Keratinocyte (primary cell): ENCODE data around the gene SCN11A. TPM values are rescaled to one million over a fixed set of nuclear protein-coding genes. Genes with fewer than 3 reads are reported as not detected.

ENCODE experiments used
- DNase-seq: peaks from one replicate; pipeline ENCODE4 v3.0.0-alpha.2; 2011; ENCODE audit warnings: low read depth, missing footprints, low spot score
- FAIRE-seq: peaks from 2 replicates; lab custom pipeline; 2011; peaks lifted over from hg19 to GRCh38; lab: Jason Lieb, UNC
- H2AFZ ChIP-seq: 2 replicates; pipeline ENCODE4 v1.6.0; 2012; ENCODE audit warnings: low read length, control low read depth, inconsistent platforms; ENCODE audit not compliant: control insufficient read depth
- H3K27ac ChIP-seq: 2 replicates; pipeline ENCODE4 v1.5.1; 2011; ENCODE audit warnings: low read length; ENCODE audit not compliant: control insufficient read depth, insufficient read depth
- H3K27me3 ChIP-seq: 3 replicates; pipeline ENCODE4 v1.6.0; 2011; ENCODE audit warnings: low read length; ENCODE audit not compliant: control insufficient read depth, insufficient read depth; ENCODE audit errors: extremely low read depth
- H3K36me3 ChIP-seq, 2 experiments: 2 replicates in 1 of 2; 3 replicates in 1 of 2; pipeline ENCODE4 v1.5.1; 2011; ENCODE audit warnings: low read length in 2 of 2, mild to moderate bottlenecking in 1 of 2; ENCODE audit not compliant: control insufficient read depth in 2 of 2, insufficient read depth in 2 of 2; ENCODE audit errors: extremely low read depth in 1 of 2
- H3K4me1 ChIP-seq: 3 replicates; pipeline ENCODE4 v1.5.1; 2011; ENCODE audit warnings: low read length; ENCODE audit not compliant: control insufficient read depth, insufficient read depth; ENCODE audit errors: extremely low read depth
- H3K4me2 ChIP-seq: 3 replicates; pipeline ENCODE4 v1.6.0; 2011; ENCODE audit warnings: low read depth, low read length; ENCODE audit not compliant: control insufficient read depth, insufficient read depth; ENCODE audit errors: extremely low read depth
- H3K4me3 ChIP-seq, 3 experiments: fragments of 200-600 bp in 1 of 3; sonication (generic) in 1 of 3; 2 replicates in 2 of 3; 3 replicates in 1 of 3; pipeline ENCODE4 v1.5.1; 2011 to 2016; ENCODE audit warnings: low read length in 3 of 3, mild to moderate bottlenecking in 3 of 3, control low read depth in 2 of 3, inconsistent platforms in 1 of 3, low read depth in 1 of 3, mixed read lengths in 1 of 3, mixed run types in 1 of 3, moderate library complexity in 1 of 3; ENCODE audit not compliant: control insufficient read depth in 2 of 3, insufficient read depth in 2 of 3; ENCODE audit errors: extremely low read depth in 1 of 3
- H3K79me2 ChIP-seq: 2 replicates; pipeline ENCODE4 v1.6.0; 2012; ENCODE audit warnings: low read length; ENCODE audit not compliant: control insufficient read depth, insufficient read depth
- H3K9ac ChIP-seq: 3 replicates; pipeline ENCODE4 v1.6.0; 2011; ENCODE audit warnings: low read length; ENCODE audit not compliant: control insufficient read depth, insufficient read depth; ENCODE audit errors: extremely low read depth
- H3K9me1 ChIP-seq: 3 replicates; pipeline ENCODE4 v1.6.0; 2011; ENCODE audit warnings: low read length; ENCODE audit not compliant: control insufficient read depth, insufficient read depth; ENCODE audit errors: extremely low read depth
- H3K9me3 ChIP-seq: 2 replicates; pipeline ENCODE4 v1.5.1; 2012; ENCODE audit warnings: low read depth, low read length; ENCODE audit not compliant: control insufficient read depth
- H4K20me1 ChIP-seq: 3 replicates; pipeline ENCODE4 v1.6.0; 2011; ENCODE audit warnings: low read length; ENCODE audit not compliant: control insufficient read depth, insufficient read depth; ENCODE audit errors: extremely low read depth
- EZH2 ChIP-seq: IDR thresholded peaks from one replicate; pipeline ENCODE4 v1.6.1; 2012; ENCODE audit warnings: inconsistent platforms, mild to moderate bottlenecking, low read length, moderate library complexity
- dilution Hi-C: fragments of 300-500 bp; cut with MboI; formaldehyde crosslinking; loops from one replicate; pipeline ENCODE4 v1.7.0; 2020; ENCODE audit warnings: low sequenced_read_pairs; ENCODE audit not compliant: extremely low pct_ligation_motif_present
- polyA plus RNA-seq, 5 experiments: library from polyadenylated mRNA; depleted of rRNA in 3 of 5; stranded (reverse) in 3 of 5; stranded (forward) in 1 of 5; unstranded in 1 of 5; fragments of >200 nt; gene quantifications; 1 replicate in 1 of 5; 2 replicates in 3 of 5; 3 replicates in 1 of 5; pipeline versions ENCODE4 v1.2.1 to v1.2.3, GENCODE V29; 2011 to 2012; ENCODE audit warnings: missing spikeins in 2 of 5, low read depth in 1 of 5, low replicate concordance in 1 of 5
- TF ChIP-seq, protein P1 (sequence below), 3 experiments: IDR thresholded peaks in 1 of 3; conservative IDR thresholded peaks in 1 of 3; optimal IDR thresholded peaks in 1 of 3; 2 replicates in 2 of 3; 3 replicates in 1 of 3; pipeline versions ENCODE3 to v1.5.1; 2011; ENCODE audit warnings: low read length in 3 of 3, mild to moderate bottlenecking in 3 of 3, moderate library complexity in 2 of 3, control low read depth in 1 of 3, inconsistent platforms in 1 of 3; ENCODE audit not compliant: insufficient read depth in 2 of 3; ENCODE audit errors: extremely low read depth in 1 of 3

The SCN11A gene
- polyA plus RNA-seq, 1 donor (not counting 4 experiments of a cell fraction or from before 2014, with no cell fraction given) = 0.01 TPM

DNA sequence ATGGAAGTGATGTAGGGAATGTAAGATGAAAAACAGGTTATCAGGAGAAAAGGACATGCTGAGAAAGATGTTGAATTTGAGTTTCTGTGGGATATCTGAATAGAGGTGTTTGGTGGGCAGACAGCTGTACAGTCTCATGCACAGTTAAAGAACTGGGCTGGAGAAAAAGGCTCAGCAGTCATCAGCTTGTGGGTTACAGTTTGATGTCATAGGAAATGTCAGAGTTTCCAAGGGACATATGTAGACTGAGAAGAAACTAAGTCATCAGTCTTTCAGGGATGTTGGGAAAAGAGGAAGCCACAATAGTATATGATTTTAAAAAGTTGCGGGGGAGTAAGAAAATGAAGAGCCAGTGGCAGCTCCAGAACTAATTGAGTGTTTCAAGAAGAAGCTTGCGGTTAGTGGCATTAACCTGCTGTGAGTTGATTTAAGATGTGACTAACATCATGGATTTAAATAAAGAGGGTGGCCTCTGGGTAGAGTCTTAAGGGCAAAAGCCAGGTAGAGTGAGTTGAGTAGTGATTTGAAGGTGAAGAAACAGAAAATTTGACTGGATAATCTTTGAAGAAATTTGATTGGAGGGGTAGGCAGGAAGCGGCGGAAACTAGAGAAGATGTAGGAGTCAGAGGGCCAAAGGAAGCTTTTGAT, 31.0 kb upstream of the SCN11A start:
- Histone ChIP-seq H3K36me3 (peaks cover 3 to 13% of the 10 kb centered on the region in 2 experiments), H4K20me1 (no peaks in the 10 kb centered on the region), H3K4me1 (no peaks in the 10 kb centered on the region), H3K79me2 (no peaks in the 10 kb centered on the region), H3K27me3 (no peaks in the 10 kb centered on the region), H3K4me3 (no peak overlapping the region), H3K27ac (no peak overlapping the region), H3K9me1 (no peaks in the 10 kb centered on the region), H2AFZ (no peak overlapping the region), H3K4me2 (no peak overlapping the region), H3K9ac (no peak overlapping the region), H3K9me3 (no peaks in the 10 kb centered on the region)
- dilution Hi-C loops = no loop called here
- DNase-seq = no peak
- no peak for FAIRE-seq
- TF ChIP-seq, protein P1, sequence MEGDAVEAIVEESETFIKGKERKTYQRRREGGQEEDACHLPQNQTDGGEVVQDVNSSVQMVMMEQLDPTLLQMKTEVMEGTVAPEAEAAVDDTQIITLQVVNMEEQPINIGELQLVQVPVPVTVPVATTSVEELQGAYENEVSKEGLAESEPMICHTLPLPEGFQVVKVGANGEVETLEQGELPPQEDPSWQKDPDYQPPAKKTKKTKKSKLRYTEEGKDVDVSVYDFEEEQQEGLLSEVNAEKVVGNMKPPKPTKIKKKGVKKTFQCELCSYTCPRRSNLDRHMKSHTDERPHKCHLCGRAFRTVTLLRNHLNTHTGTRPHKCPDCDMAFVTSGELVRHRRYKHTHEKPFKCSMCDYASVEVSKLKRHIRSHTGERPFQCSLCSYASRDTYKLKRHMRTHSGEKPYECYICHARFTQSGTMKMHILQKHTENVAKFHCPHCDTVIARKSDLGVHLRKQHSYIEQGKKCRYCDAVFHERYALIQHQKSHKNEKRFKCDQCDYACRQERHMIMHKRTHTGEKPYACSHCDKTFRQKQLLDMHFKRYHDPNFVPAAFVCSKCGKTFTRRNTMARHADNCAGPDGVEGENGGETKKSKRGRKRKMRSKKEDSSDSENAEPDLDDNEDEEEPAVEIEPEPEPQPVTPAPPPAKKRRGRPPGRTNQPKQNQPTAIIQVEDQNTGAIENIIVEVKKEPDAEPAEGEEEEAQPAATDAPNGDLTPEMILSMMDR (optimal IDR thresholded peaks at IDR 0.05 in 1 of 3, IDR thresholded peaks at IDR 0.05 in 1 of 3, conservative IDR thresholded peaks at IDR 0.05 in 1 of 3; ENCODE audit: extremely low read depth in 1 of 3, insufficient read depth in 2 of 3, low read length in 3 of 3) = no peak
- TF ChIP-seq EZH2 = no peak

DNA sequence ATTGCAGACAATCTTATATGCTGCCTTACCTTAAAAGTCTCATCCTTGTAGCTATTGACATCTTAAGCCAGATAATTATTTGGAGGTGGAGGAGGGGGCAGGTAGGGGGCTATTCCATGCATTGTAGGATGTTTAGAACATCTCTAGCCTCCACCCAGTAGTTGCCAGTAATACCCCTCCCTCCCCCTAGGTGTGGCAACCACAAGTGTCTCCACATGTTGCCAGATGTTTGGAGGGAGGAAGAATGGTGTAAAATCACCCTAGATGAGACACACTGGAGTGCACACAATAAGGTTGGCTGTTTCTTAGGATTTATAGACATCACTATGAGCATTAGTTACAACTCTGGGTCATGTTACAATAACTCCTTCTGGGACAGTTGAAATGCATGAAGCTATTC, 28.3 kb upstream of the SCN11A start:
- H3K27ac ChIP-seq = no peak overlapping the region
- dilution Hi-C loops = no loop called here

More for the DNA sequence above, 28.3 kb upstream of the SCN11A start:
- no peaks in the 10 kb centered on the region for H3K4me1 ChIP-seq
- no peaks in the 10 kb centered on the region for H3K9me1 ChIP-seq
- DNase-seq = no peak
- no peak overlapping the region for H2AFZ ChIP-seq
- H3K4me3 ChIP-seq = no peak overlapping the region
- H3K27me3 ChIP-seq = no peaks in the 10 kb centered on the region
- H3K9ac ChIP-seq = no peak overlapping the region
- TF ChIP-seq, protein P1 (optimal IDR thresholded peaks at IDR 0.05 in 1 of 3, IDR thresholded peaks at IDR 0.05 in 1 of 3, conservative IDR thresholded peaks at IDR 0.05 in 1 of 3; ENCODE audit: extremely low read depth in 1 of 3, insufficient read depth in 2 of 3, low read length in 3 of 3) = no peak
- TF ChIP-seq EZH2 = no peak
- no peaks in the 10 kb centered on the region for H3K79me2 ChIP-seq
- H3K9me3 ChIP-seq = no peaks in the 10 kb centered on the region
- FAIRE-seq = no peak
- H3K36me3 ChIP-seq = peaks cover 2 to 8% of the 10 kb centered on the region in 2 experiments
- no peak overlapping the region for H3K4me2 ChIP-seq
- H4K20me1 ChIP-seq = no peaks in the 10 kb centered on the region
